Caki2 (cell line): Measurements from ENCODE around the gene GPR3. TPM values are rescaled to one million over a fixed set of nuclear protein-coding genes. Genes with fewer than 3 reads are reported as not detected.
"Not testable (repeated sequence)": the region's sequence is repeated elsewhere in the genome, so short reads cannot be mapped to it uniquely, and the experiment has no call there.

Source experiments
- DNase-seq: peaks from one replicate; pipeline ENCODE4 v3.0.0-alpha.2; 2015; ENCODE audit warnings: low read depth
- in situ Hi-C: cut with HindIII; loops from 2 replicates; pipeline ENCODE4 v1.10.0; 2016; ENCODE audit warnings: low sequenced_read_pairs, low pct_unique_long_range_greater_than_20kb, mixed read lengths
- total RNA-seq: library from RNA; depleted of rRNA; stranded (reverse); fragments of >200 nt; shearing (Covaris generic); gene quantifications from 2 replicates; pipeline ENCODE4 v1.2.3, GENCODE V29; 2014; ENCODE audit warnings: low replicate concordance

The GPR3 gene
- total RNA-seq, 1 experiment from 2014 or later = 1.7 TPM

DNA sequence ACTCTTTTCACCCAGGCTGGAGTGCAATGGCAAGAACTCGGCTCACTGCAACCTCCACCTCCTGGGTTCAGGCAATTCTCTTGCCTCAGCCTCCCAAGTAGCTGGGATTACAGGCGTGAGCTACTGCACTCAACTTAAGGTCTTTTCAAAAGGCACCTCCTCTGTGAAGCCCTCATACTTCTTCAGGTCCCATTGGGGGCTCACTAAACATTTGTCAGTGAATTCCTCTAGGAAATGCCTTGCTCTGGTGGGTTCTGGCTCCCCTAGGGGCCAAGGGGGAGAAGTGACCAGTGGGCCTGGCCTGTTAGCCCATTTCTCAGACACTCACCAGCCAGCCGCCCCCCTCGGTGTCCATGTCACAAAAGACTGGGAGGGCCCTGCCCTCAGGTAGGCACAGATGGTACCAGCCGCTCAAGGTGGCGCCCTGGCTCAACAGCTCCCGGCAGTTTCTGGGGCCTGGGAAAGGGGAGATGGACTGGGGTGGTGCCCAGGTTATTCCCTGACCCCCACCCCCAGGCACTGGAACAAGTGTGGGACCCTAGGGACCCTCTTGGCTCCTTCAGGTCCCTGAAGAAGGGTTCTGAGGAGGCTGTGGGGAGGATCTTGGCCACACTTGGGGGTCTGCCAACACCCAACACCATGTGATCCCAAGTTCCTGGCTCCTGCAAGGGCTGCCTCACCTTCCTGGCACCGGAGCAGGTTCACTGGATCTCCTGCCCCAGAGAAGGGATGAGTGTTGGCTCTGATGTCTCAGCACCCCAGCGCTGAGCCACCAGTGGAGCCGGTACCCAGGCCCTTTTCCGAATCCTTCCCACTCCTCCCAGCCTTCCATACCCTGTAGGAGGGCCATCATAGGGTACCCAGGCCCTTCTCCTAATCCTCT, 19.4 kb upstream of the GPR3 start:
- in situ Hi-C loops = no loop called here
- DNase-seq = no peak

- no peak for DNase-seq
- in situ Hi-C loops = no loop called here
Measured at GRCh38 chr1:27374362-27375086, 17.9 kb upstream of the GPR3 start, which contains the start of gene FCN3. Gene FCN3, minus strand, starts transcription at chr1:27374824. Its CDS starts 6 bp downstream, at chr1:27374818.

DNA sequence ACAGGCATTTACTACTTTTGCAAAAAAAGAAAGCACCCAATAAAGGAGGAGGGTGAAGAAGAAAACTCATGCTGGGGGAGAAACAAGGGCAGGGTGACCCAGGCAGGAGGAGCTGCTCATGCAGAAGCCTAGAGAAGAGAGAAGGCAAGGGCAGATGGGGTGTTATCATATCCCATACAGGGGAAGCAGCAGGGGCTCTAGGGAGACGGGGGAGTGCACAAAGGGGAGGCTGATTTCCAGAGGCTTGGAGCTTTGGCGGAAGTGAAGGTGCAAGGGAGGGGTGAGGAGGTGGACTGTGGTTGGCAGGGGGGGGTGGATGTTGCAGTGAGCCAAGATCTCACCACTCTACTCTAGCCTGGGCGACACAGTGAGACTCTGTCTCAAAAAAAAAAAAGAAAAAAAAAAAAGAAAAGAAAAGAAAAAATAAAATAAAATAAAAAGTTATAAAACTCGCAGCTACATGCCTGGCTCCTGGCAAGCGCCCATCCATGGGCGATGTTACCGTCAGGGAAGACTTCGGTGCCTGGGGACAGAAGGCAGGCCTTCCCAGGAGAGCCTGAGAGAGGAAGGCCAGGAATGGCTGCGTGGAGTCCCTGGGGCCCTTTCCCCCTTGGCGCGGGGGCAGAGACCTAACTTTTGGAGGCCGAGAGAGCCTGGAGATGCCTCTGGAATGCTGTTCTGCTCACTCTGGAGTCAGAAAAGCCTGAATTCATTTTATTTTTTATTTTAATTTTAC, 14.5 kb upstream of the GPR3 start:
- in situ Hi-C loops = no loop called here
- no peak for DNase-seq

DNA sequence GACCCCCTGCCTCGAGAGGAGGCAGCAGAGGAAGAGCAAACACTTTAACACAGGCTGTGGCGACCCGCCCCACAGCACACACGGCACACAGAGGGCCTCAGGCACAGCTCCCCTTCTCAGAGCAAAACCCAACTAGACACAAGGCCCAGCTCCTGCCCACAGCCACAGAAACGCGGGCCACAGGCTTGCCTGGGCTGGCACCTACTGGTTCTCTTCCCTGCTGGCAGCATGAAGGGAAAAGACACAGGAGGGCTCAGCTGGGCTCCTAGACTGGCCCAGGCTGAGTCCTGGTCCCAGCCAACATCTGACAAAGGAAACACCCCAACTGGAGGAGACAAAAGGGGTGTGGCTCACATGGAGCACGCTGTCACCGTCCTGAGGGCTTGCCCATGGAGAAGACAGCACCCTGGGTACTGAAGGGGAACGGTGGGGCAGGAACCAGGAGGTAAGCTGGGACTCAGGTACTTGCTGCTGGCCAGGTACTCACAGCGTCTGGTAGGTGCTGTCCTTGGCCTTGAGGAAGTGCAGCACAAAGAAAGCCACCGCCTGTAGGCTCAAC, 12.8 kb upstream of the GPR3 start:
- DNase-seq = no peak
- in situ Hi-C loops = no loop called here

DNA sequence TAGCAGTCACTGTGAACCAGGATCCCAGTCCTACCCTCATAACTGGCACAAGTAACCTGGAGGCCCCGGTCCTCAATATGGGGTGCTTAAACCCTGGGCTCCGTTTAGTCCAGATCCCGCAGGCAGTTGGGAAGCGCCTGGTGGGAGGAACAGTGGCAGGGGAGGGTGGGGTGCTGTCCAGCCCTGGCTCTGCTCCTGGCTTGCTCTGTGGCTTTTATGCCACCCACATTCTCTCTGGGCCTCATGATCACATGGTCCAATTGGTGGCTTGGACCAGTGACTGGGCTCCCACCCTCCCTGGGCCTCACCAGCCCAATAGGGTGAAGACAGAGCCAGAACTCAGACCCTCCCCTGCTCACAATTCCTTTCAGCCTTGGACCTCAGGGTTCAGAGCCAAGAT, 12.2 kb upstream of the GPR3 start:
- in situ Hi-C loops = no loop called here
- DNase-seq = no peak

- in situ Hi-C loops = no loop called here
- no peak for DNase-seq
Measured at GRCh38 chr1:27380766-27381733, 11.4 kb upstream of the GPR3 start.

DNA sequence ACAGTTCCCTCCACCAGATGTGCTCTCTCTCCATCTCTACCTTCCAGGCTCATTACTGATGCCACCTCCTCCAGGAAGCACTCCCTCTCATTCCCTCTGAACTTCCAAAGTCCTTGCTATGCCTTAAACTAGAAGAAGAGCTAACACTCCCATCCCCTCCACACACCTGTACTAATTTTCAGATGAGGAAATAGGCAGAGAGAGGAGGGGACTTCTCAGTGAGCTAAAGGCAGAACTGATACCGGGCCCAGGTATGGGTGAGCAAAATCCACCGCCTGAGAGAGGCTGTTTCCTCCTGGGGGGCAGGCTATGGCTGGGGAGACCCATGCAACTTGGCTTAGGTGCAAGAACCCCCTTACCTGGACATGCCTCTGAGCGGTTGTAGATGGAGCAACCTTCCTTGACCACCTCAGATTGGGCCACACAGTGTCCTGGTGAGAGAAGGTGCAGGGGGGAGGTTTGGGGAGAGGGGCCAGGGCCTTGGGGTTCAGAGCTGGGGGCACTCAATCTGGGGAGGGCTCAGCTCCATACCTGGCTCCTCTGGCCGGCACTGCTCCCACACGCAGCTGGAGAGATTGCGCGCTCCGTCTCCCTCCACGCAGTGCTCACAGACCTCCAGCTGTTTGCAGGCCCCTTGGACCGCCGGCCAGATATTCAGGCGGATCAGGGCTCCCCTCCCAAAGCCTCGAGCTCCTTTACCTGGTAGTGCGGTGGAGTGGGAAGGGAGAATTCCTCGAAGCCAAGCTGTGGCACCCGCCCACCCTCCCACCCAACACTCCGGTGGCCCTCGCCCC, 10.3 kb upstream of the GPR3 start:
- DNase-seq = no peak
- in situ Hi-C loops = no loop called here

DNA sequence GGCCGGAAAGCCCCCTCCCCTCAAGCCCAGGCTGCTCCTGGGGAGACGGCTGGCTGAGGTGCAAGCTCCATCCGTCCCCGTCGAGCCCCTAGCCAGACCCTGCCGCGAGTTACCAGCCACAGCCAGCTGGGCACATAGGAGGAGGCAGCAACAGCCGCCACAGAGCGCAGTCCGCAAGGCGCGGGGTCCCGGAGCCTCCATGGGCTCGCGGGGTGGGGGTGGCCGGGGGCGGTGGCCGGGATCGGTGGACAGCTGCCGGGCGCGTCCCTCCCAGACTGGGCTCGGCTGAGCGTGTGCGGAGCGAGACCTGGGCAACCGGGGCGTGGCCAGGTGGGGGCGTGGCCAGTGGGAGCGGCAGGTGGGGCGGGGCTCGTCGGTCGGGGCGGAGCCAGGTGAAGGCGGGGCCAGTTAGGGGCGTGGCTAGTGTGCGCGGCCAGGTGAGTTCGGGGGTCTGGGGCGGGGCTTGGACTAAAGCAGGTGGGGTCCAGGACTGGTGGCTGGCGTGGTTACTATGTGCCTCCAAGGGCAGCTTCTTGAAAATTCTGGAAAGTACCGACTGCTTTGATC, 9.3 kb upstream of the GPR3 start, which contains the start of gene CD164L2:
CD164L2 (minus strand) TSS at position 295 of the 567 bp plus-strand sequence; CDS start at position 201, 94 bp downstream.
- no peak for DNase-seq
- in situ Hi-C loops = no loop called here

DNA sequence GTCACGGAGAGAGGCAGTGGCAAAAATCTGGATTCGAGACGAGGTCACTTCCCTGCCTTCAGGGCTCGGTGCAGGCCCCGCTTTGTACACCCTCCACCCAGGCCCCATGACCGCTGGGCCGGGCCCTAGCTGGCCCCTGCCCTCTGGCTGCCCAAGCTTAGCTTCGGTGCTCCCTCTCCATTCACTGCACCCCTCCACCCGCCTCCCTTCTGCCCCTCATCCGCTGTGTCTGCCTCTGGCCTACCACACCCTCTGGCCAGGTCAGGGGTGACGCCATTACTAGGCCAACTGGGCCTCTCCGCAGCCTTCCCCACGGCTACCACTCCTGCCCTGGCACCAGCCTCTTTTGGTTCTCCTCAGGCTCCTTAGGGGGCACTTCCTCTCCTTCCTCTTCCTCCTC, 8.8 kb upstream of the GPR3 start:
- in situ Hi-C loops = no loop called here
- no peak for DNase-seq

DNA sequence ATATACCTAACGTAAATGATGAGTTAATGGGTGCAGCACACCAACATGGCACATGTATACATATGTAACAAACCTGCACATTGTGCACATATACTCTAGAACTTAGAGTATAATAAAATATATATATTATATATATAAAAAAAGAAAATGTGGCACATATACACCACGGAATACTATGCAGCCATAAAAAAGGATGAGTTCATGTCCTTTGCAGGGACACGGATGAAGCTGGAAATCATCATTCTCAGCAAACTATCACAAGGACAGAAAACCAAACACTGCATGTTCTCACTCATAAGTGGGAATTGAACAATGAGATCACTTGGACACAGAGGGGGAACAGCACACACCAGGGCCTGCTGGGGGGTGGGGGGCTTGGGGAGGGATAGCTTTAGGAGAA, 7.6 kb upstream of the GPR3 start:
- in situ Hi-C loops, DNase-seq: not testable (repeated sequence)

DNA sequence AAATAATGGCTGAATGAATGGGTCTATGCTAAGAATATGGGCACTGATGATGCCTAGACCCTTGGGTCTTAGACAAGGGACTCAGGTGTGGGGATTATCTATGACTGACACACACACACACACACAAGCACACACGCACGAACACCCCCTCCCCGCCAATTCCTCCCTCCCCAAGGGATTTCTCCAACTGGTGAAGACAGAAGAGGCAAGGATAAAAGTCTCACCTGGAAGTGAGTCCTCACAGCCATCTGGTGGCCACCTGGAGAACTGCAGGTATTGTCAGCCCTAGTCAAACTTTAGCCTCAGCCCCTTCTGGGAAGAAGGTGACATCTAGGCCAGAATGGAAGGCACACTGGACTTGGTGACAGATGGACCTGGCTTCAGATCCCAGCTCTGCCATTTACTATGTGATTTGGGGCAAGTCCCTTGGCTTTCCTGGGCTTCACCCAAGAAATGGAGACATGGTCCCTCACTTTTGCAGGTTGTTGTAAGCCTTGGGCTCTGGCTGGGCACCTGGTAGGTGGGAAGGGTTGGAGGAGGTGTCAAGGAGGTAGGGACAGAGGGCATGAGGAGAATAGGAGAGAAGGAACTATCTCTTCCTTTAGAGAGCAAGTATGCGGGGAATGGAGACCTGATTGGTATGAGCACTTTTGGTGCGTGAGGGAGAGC, 4.0 kb upstream of the GPR3 start:
- in situ Hi-C loops = no loop called here
- peak; percentile 41 for DNase-seq

- in situ Hi-C loops = no loop called here
- no peak for DNase-seq
Measured at GRCh38 chr1:27391511-27392095, 819 bp upstream of the GPR3 start.

DNA sequence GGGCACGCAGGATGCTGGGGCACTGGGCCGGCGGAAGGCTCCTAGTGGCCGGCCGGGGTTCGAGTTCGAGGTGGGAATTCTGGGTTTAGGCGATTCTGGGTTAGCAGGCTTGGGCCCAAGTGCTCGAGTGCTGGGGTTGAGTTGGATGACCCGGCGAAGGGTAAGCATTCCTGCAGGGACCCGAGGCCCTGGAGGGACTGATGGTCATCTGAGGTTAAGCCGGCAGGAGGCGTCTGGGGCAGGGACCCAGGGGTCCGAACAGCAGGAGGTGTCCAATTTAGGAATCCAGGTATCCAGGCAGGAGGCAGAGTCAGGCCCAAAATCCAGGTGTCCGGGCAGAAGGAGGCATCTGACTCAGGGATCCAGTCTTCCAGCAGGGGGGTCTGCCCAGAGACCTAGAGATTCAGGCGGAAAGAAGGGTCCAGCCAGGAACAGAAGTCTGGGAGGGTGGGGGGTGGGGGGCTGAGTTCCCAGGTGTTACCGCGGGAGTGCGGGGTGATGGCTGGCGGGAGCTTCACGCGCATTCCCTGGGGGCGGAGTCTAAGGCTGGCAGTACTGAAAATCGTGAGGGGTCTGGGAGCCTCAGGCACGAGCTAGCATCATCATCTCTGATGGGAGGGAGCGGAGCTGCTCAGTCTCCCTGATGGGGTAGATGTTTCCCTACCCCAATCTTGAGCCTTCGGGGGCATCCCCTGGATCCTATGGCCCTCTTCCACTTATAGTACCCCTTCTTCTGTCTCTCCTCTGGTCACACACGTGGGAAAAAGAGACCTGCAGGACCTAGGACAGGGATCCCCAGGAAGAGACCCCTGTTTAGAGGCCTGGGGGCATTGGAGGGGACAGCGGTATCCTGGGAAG, 585 bp downstream of the GPR3 start:
- in situ Hi-C loops = no loop called here
- no peak for DNase-seq

- no peak for DNase-seq
- in situ Hi-C loops = no loop called here
Measured at GRCh38 chr1:27393641-27394281, 1.3 kb downstream of the GPR3 start.
